ENCODE measurements around the gene SCNN1G.

- TF ChIP-seq POLR2A (IDR thresholded peaks at IDR 0.05; ENCODE audit: low read depth, low read length) (no peak), POLR2AphosphoS5 (IDR thresholded peaks at IDR 0.05; ENCODE audit: low read depth, low read length) (no peak), TAF1 (IDR thresholded peaks at IDR 0.05; ENCODE audit: borderline replicate concordance, low read depth, low read length) (no peak)
Measured at GRCh38 chr16:23160082-23160481, 22.5 kb upstream of the SCNN1G start.

All from GM12892 (cell line).